ENCODE data around the gene CSDE1. TPM values are rescaled to one million over a fixed set of nuclear protein-coding genes. Genes with fewer than 3 reads are reported as not detected.

The CSDE1 gene
- total and polyA plus RNA-seq, 7 experiments from 2014 or later: 354 to 638 (median 546) TPM

- H3K27me3 Mint-ChIP-seq: no peaks in the 10 kb centered on the region
- no peak for ATAC-seq
- no peak overlapping the region for H3K27ac Mint-ChIP-seq
- Histone ChIP-seq H3K4me3 (ENCODE audit: low read length) (no peak overlapping the region), H3K27me3 (ENCODE audit: control insufficient read depth in 2 of 2, insufficient read depth in 2 of 2, low read length in 2 of 2) (no peaks in the 10 kb centered on the region), H3K27ac (ENCODE audit: low read depth, low read length) (no peak overlapping the region), H3K36me3 (ENCODE audit: control insufficient read depth in 2 of 3, insufficient read depth in 3 of 3, low read length in 3 of 3) (no peaks in the 10 kb centered on the region), H3K9me3 (ENCODE audit: control insufficient read depth in 2 of 3, low read length in 3 of 3) (no peaks in the 10 kb centered on the region), H3K4me1 (ENCODE audit: control insufficient read depth in 2 of 2, insufficient read depth in 2 of 2, low read length in 2 of 2) (no peaks in the 10 kb centered on the region)
- ChIA-PET POLR2A (no interaction called here), CTCF (no interaction called here)
- DNase-seq: no peak
- H3K4me1 Mint-ChIP-seq: no peaks in the 10 kb centered on the region
- peaks cover 0 to 9% (median 2%) of the 10 kb centered on the region in 11 donors for H3K9me3 Mint-ChIP-seq
- H3K4me3 Mint-ChIP-seq: no peak overlapping the region
- H3K36me3 Mint-ChIP-seq: peaks cover 0 to 11% (median 6%) of the 10 kb centered on the region in 5 donors
- intact Hi-C loops (cut with micrococcal nuclease): no loop called here
These were observed 6.9 kb upstream of the CSDE1 start for GRCh38 chr1:114764689-114765088.

DNA sequence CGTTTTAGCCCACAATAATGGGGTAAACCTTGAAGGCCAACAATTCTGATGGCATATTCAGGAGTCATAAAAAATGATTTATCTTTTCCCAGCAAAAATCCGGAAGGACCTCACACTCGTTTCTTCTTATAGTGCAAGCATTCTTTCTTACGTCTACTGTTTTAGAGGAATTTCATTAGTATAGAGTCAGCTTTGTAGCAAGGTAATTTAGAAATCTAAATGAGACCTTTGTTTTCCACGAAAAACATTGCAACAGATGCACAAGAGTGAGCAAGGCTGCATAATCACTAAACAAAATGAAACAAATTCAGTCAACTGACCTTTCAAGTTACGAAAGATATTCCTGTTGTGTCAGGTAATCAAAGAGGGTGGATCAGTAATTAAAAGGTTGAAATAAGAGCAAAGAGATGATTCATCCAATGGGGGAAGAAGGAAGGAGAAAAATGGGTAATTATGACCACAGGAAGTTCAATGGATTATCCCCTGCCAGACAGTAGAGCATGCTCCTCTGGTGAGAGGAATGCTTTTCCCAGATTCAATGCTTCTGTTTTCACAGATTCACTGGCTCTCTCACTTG is 560 bp upstream of the CSDE1 start:
- ChIA-PET POLR2A (interaction anchor here (0.7 to 6.4 kb wide), 11 partner anchors 10 to 341 kb away, joined by 3 to 47 read pairs (median 6); partner anchors contain the start of genes BCAS2, NRAS, SIKE1 and TRIM33), CTCF (no interaction called here)
- H3K9me3 Mint-ChIP-seq: peaks cover 0 to 11% (median 4%) of the 10 kb centered on the region in 11 donors
- Histone ChIP-seq H3K27ac (ENCODE audit: low read depth, low read length) (peak overlapping the region; percentile 97), H3K36me3 (ENCODE audit: control insufficient read depth in 2 of 3, insufficient read depth in 3 of 3, low read length in 3 of 3) (peaks cover 0 to 4% (median 0%) of the 10 kb centered on the region in 3 experiments), H3K4me3 (ENCODE audit: low read length) (peak overlapping the region; percentile 100), H3K4me1 (ENCODE audit: control insufficient read depth in 2 of 2, insufficient read depth in 2 of 2, low read length in 2 of 2) (peaks cover 37 to 42% of the 10 kb centered on the region in 2 donors), H3K9me3 (ENCODE audit: control insufficient read depth in 2 of 3, low read length in 3 of 3) (no peaks in the 10 kb centered on the region), H3K27me3 (ENCODE audit: control insufficient read depth in 2 of 2, insufficient read depth in 2 of 2, low read length in 2 of 2) (no peaks in the 10 kb centered on the region)
- intact Hi-C loops (cut with micrococcal nuclease): loop anchor here (1.0 to 10.0 kb wide), 7 partner anchors 304 to 1801 kb away; partner anchors contain the start of genes RSBN1 (in 1 of the 2), SLC16A1 (in 1 of the 2) and VANGL1 (in 1 of the 2)
- peaks cover 3 to 24% (median 15%) of the 10 kb centered on the region in 5 donors for H3K36me3 Mint-ChIP-seq
- H3K4me1 Mint-ChIP-seq: peaks cover 31 to 53% (median 45%) of the 10 kb centered on the region in 7 donors
- H3K27ac Mint-ChIP-seq: peak overlapping the region; percentile 97 to 100 (median 100)
- ATAC-seq (no peak), DNase-seq (no peak)
- no peaks in the 10 kb centered on the region for H3K27me3 Mint-ChIP-seq
- peak overlapping the region; percentile 95 to 100 (median 100) for H3K4me3 Mint-ChIP-seq

DNA sequence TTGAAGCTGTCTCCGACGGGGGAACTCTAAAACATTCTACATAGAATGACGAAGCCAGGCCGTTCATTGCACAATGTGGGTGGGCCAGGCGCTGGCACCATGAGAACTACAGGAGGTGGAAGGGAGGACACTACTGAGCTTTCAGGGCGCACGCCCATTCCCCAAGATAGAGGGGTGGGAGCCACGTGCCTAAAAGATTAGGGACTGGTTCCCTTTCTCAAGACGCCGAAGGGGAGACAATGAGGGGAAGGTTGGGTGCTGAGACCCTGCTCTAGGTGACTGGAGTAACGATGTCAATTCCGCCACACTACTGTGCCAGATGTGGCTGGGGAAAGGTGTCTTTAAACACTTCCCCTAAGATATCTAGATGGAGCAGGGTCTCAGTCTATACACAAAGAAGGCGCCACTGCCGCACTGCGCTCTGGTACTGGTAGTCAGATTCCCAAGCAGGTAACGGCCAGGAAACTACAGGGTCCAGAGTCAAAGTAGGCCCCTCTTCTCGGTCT is 782 bp downstream of the CSDE1 start:
- ChIA-PET POLR2A (interaction anchor here (0.7 to 6.4 kb wide), 13 partner anchors 9 to 827 kb away, joined by 3 to 47 read pairs (median 6); partner anchors contain the start of genes BCAS2, NRAS, SIKE1 and TRIM33), CTCF (no interaction called here)
- H3K4me1 ChIP-seq (ENCODE audit: control insufficient read depth in 2 of 2, insufficient read depth in 2 of 2, low read length in 2 of 2): peaks cover 50 to 55% of the 10 kb centered on the region in 2 donors
- intact Hi-C loops (cut with micrococcal nuclease): loop anchor here (1.0 to 10.0 kb wide), 17 partner anchors 16 to 1801 kb away; partner anchors contain the start of genes BCAS2 (in 2 of the 2), DENND2C (in 2 of the 2), NRAS (in 2 of the 2) and RSBN1 (in 2 of the 2)
- peaks cover 0 to 4% (median 0%) of the 10 kb centered on the region in 3 experiments for H3K36me3 ChIP-seq (ENCODE audit: control insufficient read depth in 2 of 3, insufficient read depth in 3 of 3, low read length in 3 of 3)
- Mint-ChIP-seq H3K36me3 (peaks cover 3 to 22% (median 13%) of the 10 kb centered on the region in 5 donors), H3K27me3 (no peaks in the 10 kb centered on the region), H3K9me3 (peaks cover 0 to 6% (median 0%) of the 10 kb centered on the region in 11 donors), H3K4me1 (peaks cover 39 to 66% (median 58%) of the 10 kb centered on the region in 7 donors), H3K27ac (peak overlapping the region; percentile 97 to 100 (median 100)), H3K4me3 (peak overlapping the region; percentile 95 to 100 (median 100))
- peak overlapping the region; percentile 100 for H3K4me3 ChIP-seq (ENCODE audit: low read length)
- no peaks in the 10 kb centered on the region for H3K27me3 ChIP-seq (ENCODE audit: control insufficient read depth in 2 of 2, insufficient read depth in 2 of 2, low read length in 2 of 2)
- no peaks in the 10 kb centered on the region for H3K9me3 ChIP-seq (ENCODE audit: control insufficient read depth in 2 of 3, low read length in 3 of 3)
- ATAC-seq (no peak), DNase-seq (peak in 1 of 9 donors; percentile 22)
- peak overlapping the region; percentile 97 for H3K27ac ChIP-seq (ENCODE audit: low read depth, low read length)

DNA sequence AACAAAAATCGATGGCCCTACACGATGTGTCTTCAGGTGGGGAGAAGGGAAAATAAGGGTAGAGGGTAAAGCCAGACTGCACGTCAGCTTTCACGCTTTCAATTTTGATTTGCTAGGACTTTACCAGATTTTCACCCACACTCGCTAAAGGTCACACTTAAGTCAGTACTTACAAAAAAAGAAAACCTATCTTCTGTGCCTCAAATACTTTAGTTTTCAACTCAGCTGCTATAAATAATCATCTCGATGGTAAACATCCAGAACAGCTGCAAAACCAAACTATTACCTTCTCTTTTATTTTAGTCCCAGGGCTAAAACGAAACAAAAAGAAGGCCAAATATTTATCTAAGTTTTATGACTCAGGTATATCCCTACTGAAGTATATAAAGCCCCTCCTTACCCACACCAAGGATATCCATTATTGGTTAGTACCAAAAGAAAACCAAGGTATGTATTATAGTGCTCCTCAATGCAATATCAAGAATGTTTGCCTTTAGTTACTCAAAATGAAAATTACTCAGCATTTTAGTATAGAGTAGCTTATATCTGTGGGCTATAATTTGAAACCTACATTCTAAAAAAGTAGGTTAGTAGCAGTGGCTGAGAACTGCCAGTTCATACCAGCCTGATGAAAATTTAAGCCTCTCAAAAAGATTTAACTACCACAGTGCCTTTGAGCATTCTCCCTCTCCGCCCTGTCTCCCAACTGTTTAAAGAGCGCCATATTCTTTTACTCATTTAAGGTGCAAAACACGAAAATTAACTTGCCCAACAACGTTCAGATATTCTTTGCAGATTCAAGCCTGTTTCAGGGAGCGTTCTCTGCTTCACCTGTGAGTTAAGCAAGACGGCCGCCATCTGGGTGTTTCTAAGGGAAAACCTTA is 1.5 kb downstream of the CSDE1 start:
- POLR2A ChIA-PET: interaction anchor here (0.6 to 6.4 kb wide), 7 partner anchors 11 to 245 kb away, joined by 3 to 47 read pairs (median 4); partner anchors contain the start of genes BCAS2, NRAS, SIKE1 and TRIM33
- intact Hi-C loops (cut with micrococcal nuclease): loop anchor here (2.0 to 10.0 kb wide), 8 partner anchors 15 to 1799 kb away; partner anchors contain the start of genes HIPK1 (in 1 of the 2), RSBN1 (in 1 of the 2), SLC16A1 (in 1 of the 2) and VANGL1 (in 1 of the 2)
- Mint-ChIP-seq H3K27ac (peak overlapping the region; percentile 97 to 100 (median 100)), H3K27me3 (no peaks in the 10 kb centered on the region), H3K4me1 (peaks cover 45 to 74% (median 65%) of the 10 kb centered on the region in 7 donors), H3K9me3 (peaks cover 0 to 6% (median 0%) of the 10 kb centered on the region in 11 donors), H3K36me3 (peaks cover 3 to 24% (median 13%) of the 10 kb centered on the region in 5 donors), H3K4me3 (peak overlapping the region; percentile 95 to 100 (median 100))
- Histone ChIP-seq H3K27ac (ENCODE audit: low read depth, low read length) (peak overlapping the region; percentile 97), H3K4me1 (ENCODE audit: control insufficient read depth in 2 of 2, insufficient read depth in 2 of 2, low read length in 2 of 2) (peaks cover 58 to 62% of the 10 kb centered on the region in 2 donors), H3K4me3 (ENCODE audit: low read length) (peak overlapping the region; percentile 100), H3K9me3 (ENCODE audit: control insufficient read depth in 2 of 3, low read length in 3 of 3) (no peaks in the 10 kb centered on the region), H3K36me3 (ENCODE audit: control insufficient read depth in 2 of 3, insufficient read depth in 3 of 3, low read length in 3 of 3) (peaks cover 0 to 4% (median 0%) of the 10 kb centered on the region in 3 experiments), H3K27me3 (ENCODE audit: control insufficient read depth in 2 of 2, insufficient read depth in 2 of 2, low read length in 2 of 2) (no peaks in the 10 kb centered on the region)
- ATAC-seq: no peak
- CTCF ChIA-PET: no interaction called here
- DNase-seq: peak in 1 of 9 donors; percentile 20

- Histone ChIP-seq H3K4me3 (ENCODE audit: low read length) (peak overlapping the region; percentile 100), H3K36me3 (ENCODE audit: control insufficient read depth in 2 of 3, insufficient read depth in 3 of 3, low read length in 3 of 3) (peaks cover 0 to 9% (median 0%) of the 10 kb centered on the region in 3 experiments), H3K9me3 (ENCODE audit: control insufficient read depth in 2 of 3, low read length in 3 of 3) (no peaks in the 10 kb centered on the region), H3K27me3 (ENCODE audit: control insufficient read depth in 2 of 2, insufficient read depth in 2 of 2, low read length in 2 of 2) (no peaks in the 10 kb centered on the region), H3K4me1 (ENCODE audit: control insufficient read depth in 2 of 2, insufficient read depth in 2 of 2, low read length in 2 of 2) (peaks cover 67 to 72% of the 10 kb centered on the region in 2 donors), H3K27ac (ENCODE audit: low read depth, low read length) (peak overlapping the region; percentile 97)
- intact Hi-C loops (cut with micrococcal nuclease): loop anchor here (5.0 to 10.0 kb wide), 5 partner anchors 408 to 1798 kb away; partner anchors contain the start of genes RSBN1 (in 1 of the 2), SLC16A1 (in 1 of the 2) and VANGL1 (in 1 of the 2)
- ChIA-PET CTCF (no interaction called here), POLR2A (interaction anchor here (0.6 to 6.4 kb wide), 5 partner anchors 12 to 244 kb away, joined by 3 to 47 read pairs (median 18); partner anchors contain the start of genes NRAS, SIKE1 and TRIM33)
- Mint-ChIP-seq H3K27ac (peak overlapping the region; percentile 42 to 100 (median 98)), H3K4me3 (peak overlapping the region; percentile 95 to 100 (median 100)), H3K36me3 (peaks cover 3 to 24% (median 13%) of the 10 kb centered on the region in 5 donors), H3K9me3 (peaks cover 0 to 6% (median 0%) of the 10 kb centered on the region in 11 donors), H3K4me1 (peaks cover 54 to 84% (median 75%) of the 10 kb centered on the region in 7 donors), H3K27me3 (no peaks in the 10 kb centered on the region)
- ATAC-seq (no peak), DNase-seq (no peak)
These were observed 2.5 kb downstream of the CSDE1 start for GRCh38 chr1:114755006-114755931.

Measured in naive thymus-derived CD4-positive, alpha-beta T cell (primary cell).